Activated CD4-positive, alpha-beta memory T cell treated with anti-CD3 and anti-CD28 coated beads for 36 hours (primary cell): Measurements from ENCODE around the gene NIFK. TPM values are rescaled to one million over a fixed set of nuclear protein-coding genes. Genes with fewer than 3 reads are reported as not detected.
"Not testable (repeated sequence)": the region's sequence is repeated elsewhere in the genome, so short reads cannot be mapped to it uniquely, and the experiment has no call there.

Source experiments
- CTCF ChIA-PET: fragments of 350-600 bp; sonication (Branson Sonifier 250); formaldehyde crosslinking; loops from one replicate; lab custom pipeline; 2021; ENCODE audit warnings: antibody characterized with exemption, inconsistent platforms; lab: Charles Lee
- POLR2A ChIA-PET: fragments of 350-600 bp; sonication (Branson Sonifier 250); formaldehyde crosslinking; loops from one replicate; lab custom pipeline; 2021; ENCODE audit warnings: antibody characterized with exemption; lab: Charles Lee
- DNase-seq: peaks from one replicate; pipeline ENCODE4 v3.0.0-alpha.2; 2020
- H3K27ac Mint-ChIP-seq: one replicate; pipeline ENCODE4 v1.8.0; 2021; ENCODE audit warnings: mixed read lengths
- H3K27me3 Mint-ChIP-seq: one replicate; pipeline ENCODE4 v1.8.0; 2021; ENCODE audit warnings: mixed read lengths
- H3K36me3 Mint-ChIP-seq: one replicate; pipeline ENCODE4 v1.8.0; 2021; ENCODE audit warnings: mixed read lengths
- H3K4me1 Mint-ChIP-seq: one replicate; pipeline ENCODE4 v1.8.0; 2021; ENCODE audit warnings: low read depth, mixed read lengths
- H3K4me3 Mint-ChIP-seq: one replicate; pipeline ENCODE4 v1.8.0; 2021; ENCODE audit warnings: mild to moderate bottlenecking, mixed read lengths
- H3K9me3 Mint-ChIP-seq: one replicate; pipeline ENCODE4 v1.8.0; 2021; ENCODE audit warnings: mixed read lengths
- intact Hi-C: fragments of 100-400 bp; cut with micrococcal nuclease; formaldehyde crosslinking; loops from one replicate; pipeline ENCODE4 v1.15.1; 2023
- total RNA-seq, 2 experiments: library from RNA; stranded (reverse); gene quantifications; one replicate each; pipeline ENCODE4 v1.2.3, GENCODE V29; 2021

NIFK gene
- total RNA-seq, 2 experiments from 2014 or later: 244 to 252 TPM

GRCh38 chr2:121705958-121706357, 30.7 kb downstream of the NIFK start:
- Mint-ChIP-seq H3K9me3 (no peaks in the 10 kb centered on the region), H3K27me3 (no peaks in the 10 kb centered on the region), H3K4me3 (no peak overlapping the region), H3K27ac (no peak overlapping the region), H3K4me1 (peaks cover 11% of the 10 kb centered on the region), H3K36me3 (no peaks in the 10 kb centered on the region)
- DNase-seq: no peak
- intact Hi-C loops: no loop called here
- ChIA-PET POLR2A (no interaction called here), CTCF (no interaction called here)

- DNase-seq: no peak
- H3K4me3 Mint-ChIP-seq: no peak overlapping the region
- H3K27me3 Mint-ChIP-seq: no peaks in the 10 kb centered on the region
- H3K9me3 Mint-ChIP-seq: no peaks in the 10 kb centered on the region
- H3K27ac Mint-ChIP-seq: no peak overlapping the region
- H3K4me1 Mint-ChIP-seq: peaks cover 17% of the 10 kb centered on the region
- intact Hi-C loops: no loop called here
- no peaks in the 10 kb centered on the region for H3K36me3 Mint-ChIP-seq
- CTCF ChIA-PET: no interaction called here
- POLR2A ChIA-PET: no interaction called here
Measured at GRCh38 chr2:121705390-121705789, 31.3 kb downstream of the NIFK start.

GRCh38 chr2:121701761-121702160, 34.9 kb downstream of the NIFK start:
- H3K27me3 Mint-ChIP-seq, intact Hi-C loops, H3K36me3 Mint-ChIP-seq, H3K4me3 Mint-ChIP-seq, H3K9me3 Mint-ChIP-seq, DNase-seq: not testable (repeated sequence)
- Mint-ChIP-seq H3K4me1 (peaks cover 45% of the 10 kb centered on the region), H3K27ac (peak overlapping the region; percentile 44)
- ChIA-PET CTCF (interaction anchor here (1.0 to 1.6 kb wide), 3 partner anchors 12 to 54 kb away, joined by 3 to 8 read pairs (median 4); no protein-coding TSS in a partner anchor), POLR2A (interaction anchor here (1.4 to 6.5 kb wide), 3 partner anchors 16 to 173 kb away, joined by 3 to 92 read pairs (median 48); partner anchors contain the start of genes CLASP1 and RNU4ATAC)

GRCh38 chr2:121699421-121700333, 37.0 kb downstream of the NIFK start:
- Mint-ChIP-seq H3K4me3 (peak overlapping the region; percentile 74), H3K36me3 (no peaks in the 10 kb centered on the region), H3K9me3 (no peaks in the 10 kb centered on the region), H3K27me3 (no peaks in the 10 kb centered on the region), H3K4me1 (peaks cover 45% of the 10 kb centered on the region), H3K27ac (peak overlapping the region; percentile 95)
- ChIA-PET POLR2A (interaction anchor here (1.0 to 6.5 kb wide), 6 partner anchors 21 to 171 kb away, joined by 4 to 92 read pairs (median 18); partner anchors contain the start of genes CLASP1, NIFK and RNU4ATAC), CTCF (interaction anchor here (0.5 to 2.2 kb wide), 8 partner anchors 20 to 171 kb away, joined by 3 to 14 read pairs (median 4); partner anchors contain the start of gene RNU4ATAC)
- peak; percentile 96 for DNase-seq
- intact Hi-C loops: loop anchor here (1.0 kb wide), 3 partner anchors 23 to 172 kb away; partner anchors contain the start of gene CLASP1

GRCh38 chr2:121698318-121698930, 38.3 kb downstream of the NIFK start:
- Mint-ChIP-seq H3K27ac (peak overlapping the region; percentile 95), H3K36me3 (no peaks in the 10 kb centered on the region), H3K4me3 (no peak overlapping the region), H3K27me3 (no peaks in the 10 kb centered on the region), H3K9me3 (no peaks in the 10 kb centered on the region), H3K4me1 (peaks cover 45% of the 10 kb centered on the region)
- ChIA-PET POLR2A (interaction anchor here (1.4 to 6.5 kb wide), 4 partner anchors 24 to 170 kb away, joined by 4 to 92 read pairs (median 38); partner anchors contain the start of genes CLASP1 and RNU4ATAC), CTCF (interaction anchor here (1.3 to 2.2 kb wide), 2 partner anchors 21 to 169 kb away, joined by 3 to 14 read pairs; no protein-coding TSS in a partner anchor)
- DNase-seq: peak; percentile 51
- intact Hi-C loops: no loop called here

- no peak overlapping the region for H3K4me3 Mint-ChIP-seq
- CTCF ChIA-PET: no interaction called here
- H3K36me3 Mint-ChIP-seq: no peaks in the 10 kb centered on the region
- peaks cover 45% of the 10 kb centered on the region for H3K4me1 Mint-ChIP-seq
- no peaks in the 10 kb centered on the region for H3K9me3 Mint-ChIP-seq
- no peak overlapping the region for H3K27ac Mint-ChIP-seq
- POLR2A ChIA-PET: interaction anchor here (6.5 kb wide), 1 partner anchor 168 kb away, joined by 92 read pairs; the partner anchor contains the start of gene RNU4ATAC
- H3K27me3 Mint-ChIP-seq: no peaks in the 10 kb centered on the region
- no peak for DNase-seq
- intact Hi-C loops: no loop called here
Measured at GRCh38 chr2:121697108-121697631, 39.5 kb downstream of the NIFK start.

- Mint-ChIP-seq H3K4me1 (peaks cover 39% of the 10 kb centered on the region), H3K4me3 (no peak overlapping the region), H3K36me3 (no peaks in the 10 kb centered on the region), H3K27me3 (no peaks in the 10 kb centered on the region), H3K27ac (no peak overlapping the region), H3K9me3 (no peaks in the 10 kb centered on the region)
- ChIA-PET POLR2A (interaction anchor here (6.5 kb wide), 1 partner anchor 168 kb away, joined by 92 read pairs; the partner anchor contains the start of gene RNU4ATAC), CTCF (no interaction called here)
- DNase-seq: no peak
- intact Hi-C loops: no loop called here
Measured at GRCh38 chr2:121696410-121696930, 40.2 kb downstream of the NIFK start.

- intact Hi-C loops: no loop called here
Measured at GRCh38 chr2:121695171-121695451, 41.6 kb downstream of the NIFK start.

GRCh38 chr2:121694398-121695170, 42.1 kb downstream of the NIFK start:
- Mint-ChIP-seq H3K4me3 (no peak overlapping the region), H3K27ac (no peak overlapping the region), H3K9me3 (no peaks in the 10 kb centered on the region), H3K27me3 (no peaks in the 10 kb centered on the region), H3K4me1 (peaks cover 20% of the 10 kb centered on the region), H3K36me3 (no peaks in the 10 kb centered on the region)
- ChIA-PET POLR2A (no interaction called here), CTCF (no interaction called here)
- no peak for DNase-seq
- intact Hi-C loops: no loop called here

More at GRCh38 chr2:121695171-121695451, 41.6 kb downstream of the NIFK start:
- no peaks in the 10 kb centered on the region for H3K27me3 Mint-ChIP-seq
- DNase-seq: no peak
- CTCF ChIA-PET: no interaction called here
- H3K4me1 Mint-ChIP-seq: peaks cover 26% of the 10 kb centered on the region
- H3K9me3 Mint-ChIP-seq: no peaks in the 10 kb centered on the region
- no peak overlapping the region for H3K4me3 Mint-ChIP-seq
- H3K36me3 Mint-ChIP-seq: no peaks in the 10 kb centered on the region
- POLR2A ChIA-PET: no interaction called here
- no peak overlapping the region for H3K27ac Mint-ChIP-seq

GRCh38 chr2:121690572-121690971, 46.1 kb downstream of the NIFK start:
- CTCF ChIA-PET, H3K27me3 Mint-ChIP-seq, POLR2A ChIA-PET, H3K4me1 Mint-ChIP-seq, H3K9me3 Mint-ChIP-seq, DNase-seq, intact Hi-C loops, H3K4me3 Mint-ChIP-seq, H3K27ac Mint-ChIP-seq, H3K36me3 Mint-ChIP-seq: not testable (repeated sequence)

GRCh38 chr2:121690095-121690494, 46.6 kb downstream of the NIFK start:
- no peaks in the 10 kb centered on the region for H3K27me3 Mint-ChIP-seq
- H3K4me1 Mint-ChIP-seq: no peaks in the 10 kb centered on the region
- POLR2A ChIA-PET: no interaction called here
- H3K4me3 Mint-ChIP-seq: no peak overlapping the region
- CTCF ChIA-PET: no interaction called here
- H3K9me3 Mint-ChIP-seq: no peaks in the 10 kb centered on the region
- DNase-seq: no peak
- intact Hi-C loops: no loop called here
- no peak overlapping the region for H3K27ac Mint-ChIP-seq
- H3K36me3 Mint-ChIP-seq: no peaks in the 10 kb centered on the region
